RWPE2 (cell line): ENCODE data around the gene TAS2R40.
"Not testable (repeated sequence)": the region's sequence is repeated elsewhere in the genome, so short reads cannot be mapped to it uniquely, and the experiment has no call there.

Experiments used
- ATAC-seq: fragments of 200-7000 bp; cut with Tn5 transposase; 3 replicates; pipeline ENCODE4 v1.9.1; 2021; ENCODE audit warnings: low read depth
- DNase-seq: peaks from one replicate; pipeline ENCODE4 v3.0.0-alpha.2; 2020; ENCODE audit warnings: low spot score
- H3K27ac ChIP-seq: fragments of 450-650 bp; 2 replicates; pipeline ENCODE4 v1.5.1; 2017; ENCODE audit warnings: mild to moderate bottlenecking; ENCODE audit not compliant: poor library complexity, severe bottlenecking
- H3K27me3 ChIP-seq: fragments of 250-450 bp; sonication (Bioruptor Pico); 2 replicates; pipeline ENCODE4 v1.5.1; 2021; ENCODE audit warnings: mild to moderate bottlenecking, moderate library complexity; ENCODE audit not compliant: insufficient read depth, poor library complexity, severe bottlenecking
- H3K36me3 ChIP-seq: fragments of 250-450 bp; sonication (Bioruptor Pico); 2 replicates; pipeline ENCODE4 v1.5.1; 2020; ENCODE audit warnings: low read depth, mild to moderate bottlenecking, moderate library complexity
- H3K4me1 ChIP-seq: fragments of 250-450 bp; sonication (Bioruptor Pico); 2 replicates; pipeline ENCODE4 v1.5.1; 2021; ENCODE audit warnings: mild to moderate bottlenecking, moderate library complexity; ENCODE audit not compliant: insufficient read depth, poor library complexity, severe bottlenecking
- H3K4me3 ChIP-seq: fragments of 250-450 bp; sonication (Bioruptor Pico); 2 replicates; pipeline ENCODE4 v1.5.1; 2021; ENCODE audit warnings: mild to moderate bottlenecking, moderate library complexity; ENCODE audit not compliant: severe bottlenecking
- H3K9me3 ChIP-seq: fragments of 250-450 bp; sonication (Bioruptor Pico); 2 replicates; pipeline ENCODE4 v1.5.1; 2021; ENCODE audit warnings: mild to moderate bottlenecking, moderate library complexity; ENCODE audit not compliant: severe bottlenecking
- TF ChIP-seq, protein P1 (sequence below): fragments of 450-650 bp; IDR thresholded peaks from one replicate; pipeline ENCODE4 v1.5.1; 2017; ENCODE audit warnings: mild to moderate bottlenecking, moderate library complexity; ENCODE audit not compliant: poor library complexity, severe bottlenecking

The TAS2R40 gene

GRCh38 chr7:143221737-143222136, at the start of gene TAS2R40:
TAS2R40 (plus strand) TSS chr7:143222037; CDS start chr7:143222079, 42 bp downstream.
- TF ChIP-seq, protein P1, sequence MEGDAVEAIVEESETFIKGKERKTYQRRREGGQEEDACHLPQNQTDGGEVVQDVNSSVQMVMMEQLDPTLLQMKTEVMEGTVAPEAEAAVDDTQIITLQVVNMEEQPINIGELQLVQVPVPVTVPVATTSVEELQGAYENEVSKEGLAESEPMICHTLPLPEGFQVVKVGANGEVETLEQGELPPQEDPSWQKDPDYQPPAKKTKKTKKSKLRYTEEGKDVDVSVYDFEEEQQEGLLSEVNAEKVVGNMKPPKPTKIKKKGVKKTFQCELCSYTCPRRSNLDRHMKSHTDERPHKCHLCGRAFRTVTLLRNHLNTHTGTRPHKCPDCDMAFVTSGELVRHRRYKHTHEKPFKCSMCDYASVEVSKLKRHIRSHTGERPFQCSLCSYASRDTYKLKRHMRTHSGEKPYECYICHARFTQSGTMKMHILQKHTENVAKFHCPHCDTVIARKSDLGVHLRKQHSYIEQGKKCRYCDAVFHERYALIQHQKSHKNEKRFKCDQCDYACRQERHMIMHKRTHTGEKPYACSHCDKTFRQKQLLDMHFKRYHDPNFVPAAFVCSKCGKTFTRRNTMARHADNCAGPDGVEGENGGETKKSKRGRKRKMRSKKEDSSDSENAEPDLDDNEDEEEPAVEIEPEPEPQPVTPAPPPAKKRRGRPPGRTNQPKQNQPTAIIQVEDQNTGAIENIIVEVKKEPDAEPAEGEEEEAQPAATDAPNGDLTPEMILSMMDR = no peak
- no peaks in the 10 kb centered on the region for H3K9me3 ChIP-seq
- no peak for DNase-seq
- H3K4me1 ChIP-seq = no peaks in the 10 kb centered on the region
- H3K36me3 ChIP-seq = no peaks in the 10 kb centered on the region
- no peak for ATAC-seq
- no peak within 1 kb of the TSS for H3K27ac ChIP-seq
- H3K4me3 ChIP-seq = no peak within 1 kb of the TSS
- peaks cover 3% of the 10 kb centered on the region for H3K27me3 ChIP-seq

GRCh38 chr7:143172354-143172753, 49.5 kb upstream of the TAS2R40 start:
- H3K27ac ChIP-seq = no peak overlapping the region
- peak; percentile 92 for ATAC-seq
- peaks cover 3% of the 10 kb centered on the region for H3K9me3 ChIP-seq

GRCh38 chr7:143176128-143176527, 45.7 kb upstream of the TAS2R40 start:
- H3K27me3 ChIP-seq = no peaks in the 10 kb centered on the region
- no peak for DNase-seq
- H3K27ac ChIP-seq = no peak overlapping the region
- H3K4me1 ChIP-seq = no peaks in the 10 kb centered on the region
- TF ChIP-seq, protein P1 = no peak
- H3K36me3 ChIP-seq = no peaks in the 10 kb centered on the region
- H3K4me3 ChIP-seq = no peak overlapping the region
- H3K9me3 ChIP-seq = peaks cover 10% of the 10 kb centered on the region
- ATAC-seq = no peak

More at GRCh38 chr7:143172354-143172753, 49.5 kb upstream of the TAS2R40 start:
- Histone ChIP-seq H3K4me3 (no peak overlapping the region), H3K36me3 (no peaks in the 10 kb centered on the region), H3K4me1 (no peaks in the 10 kb centered on the region), H3K27me3 (no peaks in the 10 kb centered on the region)
- no peak for DNase-seq
- TF ChIP-seq, protein P1 = no peak

DNA sequence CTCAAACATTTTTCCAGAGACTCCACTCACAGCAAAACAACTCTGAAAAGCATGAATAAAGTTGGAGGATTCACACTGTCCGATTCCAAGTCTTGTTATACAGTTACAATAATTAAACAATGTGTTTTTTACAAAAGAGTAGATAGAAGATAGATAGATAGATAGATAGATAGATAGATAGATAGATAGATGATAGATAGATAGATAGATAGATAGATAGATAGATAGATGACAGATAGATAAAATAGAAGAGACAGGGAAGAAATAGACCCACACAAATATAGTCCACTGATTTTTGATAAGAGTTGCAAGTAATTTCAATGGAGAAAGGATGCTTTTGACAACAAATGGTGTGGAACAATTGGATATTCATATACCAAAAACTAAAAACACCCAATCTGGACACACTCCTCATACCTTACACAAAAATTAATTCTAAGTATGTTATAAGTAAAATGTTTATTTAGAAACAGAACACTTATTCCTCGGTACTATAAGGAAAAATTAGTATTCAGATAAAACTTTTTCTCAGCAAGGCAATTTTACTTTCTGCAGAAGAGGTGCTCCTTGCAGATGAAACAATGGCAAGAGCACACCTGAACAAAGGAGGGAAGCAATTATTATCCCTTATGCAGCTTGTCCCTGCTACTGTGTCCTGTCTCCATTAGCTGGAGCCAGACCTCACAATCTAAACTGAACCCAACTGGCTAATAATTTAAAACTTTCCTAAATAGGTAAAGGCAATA, 44.3 kb upstream of the TAS2R40 start:
- no peak overlapping the region for H3K27ac ChIP-seq
- H3K9me3 ChIP-seq = peaks cover 10% of the 10 kb centered on the region
- H3K4me1 ChIP-seq = no peaks in the 10 kb centered on the region
- H3K4me3 ChIP-seq = no peak overlapping the region
- no peaks in the 10 kb centered on the region for H3K27me3 ChIP-seq
- no peak for ATAC-seq
- DNase-seq = no peak
- no peaks in the 10 kb centered on the region for H3K36me3 ChIP-seq
- TF ChIP-seq, protein P1 = no peak

GRCh38 chr7:143180771-143181170, 41.1 kb upstream of the TAS2R40 start:
- not testable (repeated sequence) for ATAC-seq, DNase-seq, H3K27me3 ChIP-seq, H3K4me1 ChIP-seq, H3K27ac ChIP-seq, H3K4me3 ChIP-seq, H3K36me3 ChIP-seq
- peaks cover 10% of the 10 kb centered on the region for H3K9me3 ChIP-seq
